ENCODE data around the gene RPL13A.
"Not testable (repeated sequence)": the region's sequence is repeated elsewhere in the genome, so short reads cannot be mapped to it uniquely, and the experiment has no call there.

RPL13A gene

GRCh38 chr19:49456326-49456725 lies 31.1 kb upstream of the RPL13A start:
- DNase-seq (ENCODE audit: low read depth): no peak

- DNase-seq (ENCODE audit: low read depth): no peak
Measured at GRCh38 chr19:49458567-49458903, 28.9 kb upstream of the RPL13A start.

GRCh38 chr19:49459388-49459787 lies 28.0 kb upstream of the RPL13A start:
- DNase-seq (ENCODE audit: low read depth): no peak

GRCh38 chr19:49461130-49461529 lies 26.3 kb upstream of the RPL13A start:
- DNase-seq (ENCODE audit: low read depth): not testable (repeated sequence)

GRCh38 chr19:49461656-49462055 lies 25.8 kb upstream of the RPL13A start:
- DNase-seq (ENCODE audit: low read depth): no peak

GRCh38 chr19:49462492-49462891 lies 24.9 kb upstream of the RPL13A start:
- no peak for DNase-seq (ENCODE audit: low read depth)

GRCh38 chr19:49463960-49464740 lies 23.3 kb upstream of the RPL13A start:
- DNase-seq (ENCODE audit: low read depth): no peak

- DNase-seq (ENCODE audit: low read depth): no peak
Measured at GRCh38 chr19:49465371-49465770, 22.0 kb upstream of the RPL13A start.

GRCh38 chr19:49468199-49468598 lies 19.2 kb upstream of the RPL13A start:
- DNase-seq (ENCODE audit: low read depth): no peak

GRCh38 chr19:49468746-49469447 lies 18.5 kb upstream of the RPL13A start:
- no peak for DNase-seq (ENCODE audit: low read depth)

GRCh38 chr19:49469828-49470614 lies 17.4 kb upstream of the RPL13A start:
- no peak for DNase-seq (ENCODE audit: low read depth)

- no peak for DNase-seq (ENCODE audit: low read depth)
Measured at GRCh38 chr19:49470615-49470978, 16.8 kb upstream of the RPL13A start.

GRCh38 chr19:49472936-49473335 lies 14.5 kb upstream of the RPL13A start:
- DNase-seq (ENCODE audit: low read depth): no peak

- DNase-seq (ENCODE audit: low read depth): not testable (repeated sequence)
Measured at GRCh38 chr19:49473501-49473867, 13.9 kb upstream of the RPL13A start.

- DNase-seq (ENCODE audit: low read depth): no peak
Measured at GRCh38 chr19:49473868-49474541, 13.4 kb upstream of the RPL13A start, which contains the start of gene FLT3LG. TSS of gene FLT3LG (plus strand) at chr19:49474215. CDS start at chr19:49474640, 425 bp downstream.

- no peak for DNase-seq (ENCODE audit: low read depth)
Measured at GRCh38 chr19:49474542-49474924, 12.9 kb upstream of the RPL13A start.

GRCh38 chr19:49475191-49475917 lies 12.1 kb upstream of the RPL13A start:
- DNase-seq (ENCODE audit: low read depth): no peak

- DNase-seq (ENCODE audit: low read depth): no peak
Measured at GRCh38 chr19:49475995-49476880, 11.2 kb upstream of the RPL13A start.

- DNase-seq (ENCODE audit: low read depth): no peak
Measured at GRCh38 chr19:49479975-49480628, 7.3 kb upstream of the RPL13A start.

Data from non-pigmented ciliary epithelial cell (primary cell).